GM19099 (cell line): ENCODE results near the gene CDK9.
A peak's percentile ranks its signal among the peaks of the same experiment; 100 is the strongest.

Source experiments
- POLR2A ChIP-seq: IDR thresholded peaks from 3 replicates; pipeline ENCODE4 v1.6.1; 2011; ENCODE audit warnings: low read depth; ENCODE audit not compliant: insufficient read length; ENCODE audit errors: extremely low read depth

CDK9 gene

GRCh38 chr9:127785933-127786772 lies at the start of gene CDK9:
Gene CDK9, plus strand, starts transcription at chr9:127786034. Its CDS starts 115 bp downstream, at chr9:127786149.
- TF ChIP-seq POLR2A, result peak; percentile 71

- TF ChIP-seq POLR2A, result no peak
Observed at GRCh38 chr9:127738666-127739065, 47.2 kb upstream of the CDK9 start.

- no peak for TF ChIP-seq POLR2A
Observed at GRCh38 chr9:127739614-127740330, 46.1 kb upstream of the CDK9 start.

- no peak for TF ChIP-seq POLR2A
Observed at GRCh38 chr9:127741831-127742434, 43.9 kb upstream of the CDK9 start.

GRCh38 chr9:127742435-127743088 lies 43.3 kb upstream of the CDK9 start:
- TF ChIP-seq POLR2A, result no peak

- no peak for TF ChIP-seq POLR2A
Observed at GRCh38 chr9:127744398-127745110, 41.3 kb upstream of the CDK9 start.

GRCh38 chr9:127746959-127747569 lies 38.8 kb upstream of the CDK9 start:
- no peak for TF ChIP-seq POLR2A

- TF ChIP-seq POLR2A, result no peak
Observed at GRCh38 chr9:127749090-127749787, 36.6 kb upstream of the CDK9 start.

GRCh38 chr9:127751269-127752054 lies 34.4 kb upstream of the CDK9 start:
- TF ChIP-seq POLR2A, result no peak

GRCh38 chr9:127753148-127753547 lies 32.7 kb upstream of the CDK9 start:
- no peak for TF ChIP-seq POLR2A

- no peak for TF ChIP-seq POLR2A
Observed at GRCh38 chr9:127753622-127754021, 32.2 kb upstream of the CDK9 start.

GRCh38 chr9:127754099-127755060 lies 31.5 kb upstream of the CDK9 start:
- TF ChIP-seq POLR2A, result no peak
